GM18507 (cell line): ENCODE results near the gene CENPB.

Source experiments
- DNase-seq: peaks from one replicate; pipeline ENCODE4 v3.0.0; 2011; ENCODE audit warnings: low read depth; ENCODE audit not compliant: insufficient read length; ENCODE audit errors: extremely low spot score
- FAIRE-seq: peaks from 2 replicates; lab custom pipeline; 2011; peaks lifted over from hg19 to GRCh38; lab: Jason Lieb, UNC

CENPB gene

GRCh38 chr20:3812975-3813847 lies 26.7 kb upstream of the CENPB start:
- no peak for FAIRE-seq
- no peak for DNase-seq

DNA sequence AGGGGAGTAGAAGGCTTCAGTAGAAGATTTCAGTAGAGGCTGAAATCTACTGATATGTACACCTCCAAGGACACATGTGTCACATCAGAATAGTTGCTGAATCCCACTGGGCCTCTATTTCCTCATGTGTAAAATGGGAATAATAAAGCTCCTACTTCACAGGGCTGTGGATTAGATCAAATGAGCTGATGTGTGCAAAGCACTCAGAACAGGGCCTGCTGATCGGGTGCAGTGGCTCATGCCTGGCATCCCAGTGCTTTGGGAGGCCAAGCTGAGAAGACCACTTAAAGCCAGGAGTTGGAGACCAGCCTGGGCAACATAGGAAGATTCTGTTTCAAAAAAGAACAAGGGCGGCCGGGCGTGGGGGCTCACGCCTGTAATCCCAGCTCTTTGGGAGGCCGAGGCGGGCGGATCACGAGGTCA lies 25.7 kb upstream of the CENPB start:
- FAIRE-seq = no peak
- no peak for DNase-seq

- no peak for FAIRE-seq
- no peak for DNase-seq
These were observed 25.1 kb upstream of the CENPB start for GRCh38 chr20:3811467-3812258.

DNA sequence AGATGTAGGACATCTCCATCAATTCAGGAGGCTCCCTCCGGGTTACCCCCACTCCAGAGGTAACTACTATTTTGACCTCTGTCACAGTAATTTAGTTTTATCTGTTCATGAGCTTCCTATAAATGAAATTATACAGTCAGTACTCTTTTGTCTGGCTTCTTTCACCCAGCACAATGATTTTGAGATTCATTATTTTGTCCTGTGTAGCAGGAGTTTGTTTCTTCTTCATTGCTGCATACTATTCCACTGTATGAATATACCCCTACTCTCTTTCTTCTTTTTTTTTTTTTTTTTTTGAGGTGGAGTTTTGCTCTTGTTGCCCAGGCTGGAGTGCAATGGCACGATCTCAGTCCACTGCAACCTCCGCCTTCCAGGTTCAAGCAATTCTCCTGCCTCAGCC lies 22.0 kb upstream of the CENPB start:
- FAIRE-seq (no peak), DNase-seq (no peak)

DNA sequence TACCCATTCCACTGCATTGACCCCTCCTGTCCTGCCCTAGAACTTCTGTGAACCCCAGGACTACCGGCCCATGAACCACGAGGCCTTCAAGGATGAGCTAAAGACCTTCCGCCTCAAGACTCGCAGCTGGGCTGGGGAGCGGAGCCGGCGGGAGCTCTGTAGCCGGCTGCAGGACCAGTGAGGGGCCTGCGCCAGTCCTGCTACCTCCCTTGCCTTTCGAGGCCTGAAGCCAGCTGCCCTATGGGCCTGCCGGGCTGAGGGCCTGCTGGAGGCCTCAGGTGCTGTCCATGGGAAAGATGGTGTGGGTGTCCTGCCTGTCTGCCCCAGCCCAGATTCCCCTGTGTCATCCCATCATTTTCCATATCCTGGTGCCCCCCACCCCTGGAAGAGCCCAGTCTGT lies 18.2 kb upstream of the CENPB start:
- FAIRE-seq (no peak), DNase-seq (no peak)

- DNase-seq (no peak), FAIRE-seq (no peak)
These were observed 17.8 kb upstream of the CENPB start for GRCh38 chr20:3804254-3804751.

DNA sequence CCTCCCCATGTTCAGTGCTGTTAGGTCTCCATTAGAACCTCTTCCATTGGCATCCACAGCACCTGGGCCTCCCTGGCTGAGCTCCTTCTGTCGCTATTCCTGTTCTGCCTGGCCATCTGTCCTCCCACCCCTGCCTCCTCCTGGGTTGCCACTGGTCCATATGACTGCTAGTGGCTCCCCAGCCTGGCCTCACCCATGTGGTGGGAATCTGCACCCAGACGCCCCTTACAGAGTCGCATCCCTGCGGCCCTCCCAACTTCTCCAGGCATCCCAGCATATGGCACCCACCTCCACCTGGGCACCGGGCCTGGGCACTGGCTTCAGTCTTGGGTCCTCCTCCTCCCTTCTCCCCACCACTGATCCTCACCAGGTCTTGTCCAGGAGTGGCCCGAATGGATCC lies 17.3 kb upstream of the CENPB start:
- no peak for FAIRE-seq
- DNase-seq = no peak

DNA sequence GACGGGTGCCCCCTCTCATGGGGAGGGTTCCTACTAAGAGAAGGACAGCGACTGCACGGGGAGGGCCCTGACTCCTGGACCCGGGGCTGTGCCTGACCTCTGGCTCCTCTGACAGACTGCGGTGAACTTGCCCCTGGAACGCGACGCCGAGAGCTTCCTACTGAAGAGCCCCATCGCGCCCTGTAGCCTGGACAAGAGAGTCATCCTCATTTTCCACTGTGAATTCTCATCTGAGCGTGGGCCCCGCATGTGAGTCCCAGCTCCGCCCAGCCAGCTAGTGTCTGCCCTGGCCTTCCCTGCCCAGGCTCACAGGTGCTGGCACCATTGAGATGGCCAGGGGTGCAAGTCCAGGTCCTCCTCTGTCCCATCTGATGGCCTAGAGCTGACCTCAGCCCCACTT lies 16.7 kb upstream of the CENPB start:
- no peak for DNase-seq

GRCh38 chr20:3802524-3803239 lies 16.1 kb upstream of the CENPB start:
- DNase-seq = no peak
- no peak for FAIRE-seq

More for the DNA sequence above, 16.7 kb upstream of the CENPB start:
- no peak for FAIRE-seq

DNA sequence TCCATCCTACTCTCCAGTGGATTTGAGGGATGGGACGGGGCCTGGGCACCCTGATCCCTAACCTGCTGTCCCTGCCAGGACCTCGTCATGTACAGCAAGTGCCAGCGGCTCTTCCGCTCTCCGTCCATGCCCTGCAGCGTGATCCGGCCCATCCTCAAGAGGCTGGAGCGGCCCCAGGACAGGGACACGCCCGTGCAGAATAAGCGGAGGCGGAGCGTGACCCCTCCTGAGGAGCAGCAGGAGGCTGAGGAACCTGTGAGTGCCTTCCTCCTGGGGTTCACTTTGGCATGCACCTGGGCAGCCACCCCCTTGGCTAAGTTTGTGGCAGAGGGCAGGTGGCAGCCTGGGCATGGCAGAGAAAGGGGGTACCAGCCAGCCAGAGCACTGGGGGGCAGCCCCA lies 15.3 kb upstream of the CENPB start:
- DNase-seq (no peak), FAIRE-seq (no peak)

DNA sequence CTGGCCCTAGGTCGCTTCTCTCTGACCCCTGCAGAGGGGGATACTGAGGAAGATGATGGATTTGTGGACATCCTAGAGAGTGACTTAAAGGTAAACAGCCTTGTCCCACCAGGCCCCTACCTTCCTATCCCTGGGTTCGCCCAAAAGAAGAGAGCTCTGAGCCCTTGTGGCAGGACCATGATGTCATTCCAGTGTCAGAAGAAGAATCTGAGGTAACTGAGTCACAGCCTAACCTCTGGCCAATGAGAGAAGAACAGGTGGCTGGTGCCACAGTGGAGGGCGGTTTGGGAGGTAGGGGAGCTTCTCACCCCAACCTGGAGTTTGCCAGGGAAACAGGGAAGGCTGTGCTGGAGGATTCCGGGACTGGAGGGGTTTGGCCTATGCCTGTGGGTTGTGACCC lies 14.8 kb upstream of the CENPB start:
- no peak for FAIRE-seq

DNA sequence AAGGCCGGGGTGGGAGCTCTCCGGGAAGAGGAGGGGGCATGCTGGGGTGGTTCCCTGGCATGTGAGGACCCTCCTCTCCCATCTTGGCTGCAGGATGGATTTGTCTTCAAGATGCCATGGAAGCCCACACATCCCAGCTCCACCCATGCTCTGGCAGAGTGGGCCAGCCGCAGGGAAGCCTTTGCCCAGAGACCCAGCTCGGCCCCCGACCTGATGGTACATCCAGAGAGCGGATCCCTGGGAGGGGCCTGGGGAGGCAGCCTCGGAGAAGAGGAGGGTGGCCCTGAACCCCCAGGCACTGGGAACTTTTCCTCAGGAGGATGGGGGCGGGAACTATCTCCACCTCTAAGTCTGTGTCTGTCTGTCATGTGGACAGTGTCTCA lies 14.3 kb upstream of the CENPB start:
- DNase-seq (no peak), FAIRE-seq (no peak)

More for the DNA sequence above, 14.8 kb upstream of the CENPB start:
- no peak for DNase-seq

- DNase-seq = no peak
- no peak for FAIRE-seq
These were observed 13.8 kb upstream of the CENPB start for GRCh38 chr20:3800256-3800877.

DNA sequence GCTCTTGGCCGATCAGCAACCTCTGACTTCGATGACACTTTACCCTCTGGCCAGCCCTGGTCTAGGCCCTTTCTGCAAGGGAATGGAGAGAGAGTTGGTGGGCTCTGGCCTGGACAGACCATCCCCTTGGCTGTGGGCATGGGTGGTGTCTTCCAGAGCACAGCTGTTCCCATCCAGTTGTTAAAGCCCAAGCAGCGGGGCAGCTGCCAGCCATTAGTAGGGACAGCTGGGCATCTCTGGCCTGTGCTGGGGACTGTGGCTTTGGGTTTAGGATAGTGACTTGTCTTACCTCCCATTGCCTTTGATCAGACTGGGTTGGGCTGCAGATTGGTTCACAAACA lies 12.3 kb upstream of the CENPB start:
- DNase-seq (no peak), FAIRE-seq (no peak)

GRCh38 chr20:3798373-3798768 lies 11.8 kb upstream of the CENPB start:
- no peak for FAIRE-seq
- no peak for DNase-seq

DNA sequence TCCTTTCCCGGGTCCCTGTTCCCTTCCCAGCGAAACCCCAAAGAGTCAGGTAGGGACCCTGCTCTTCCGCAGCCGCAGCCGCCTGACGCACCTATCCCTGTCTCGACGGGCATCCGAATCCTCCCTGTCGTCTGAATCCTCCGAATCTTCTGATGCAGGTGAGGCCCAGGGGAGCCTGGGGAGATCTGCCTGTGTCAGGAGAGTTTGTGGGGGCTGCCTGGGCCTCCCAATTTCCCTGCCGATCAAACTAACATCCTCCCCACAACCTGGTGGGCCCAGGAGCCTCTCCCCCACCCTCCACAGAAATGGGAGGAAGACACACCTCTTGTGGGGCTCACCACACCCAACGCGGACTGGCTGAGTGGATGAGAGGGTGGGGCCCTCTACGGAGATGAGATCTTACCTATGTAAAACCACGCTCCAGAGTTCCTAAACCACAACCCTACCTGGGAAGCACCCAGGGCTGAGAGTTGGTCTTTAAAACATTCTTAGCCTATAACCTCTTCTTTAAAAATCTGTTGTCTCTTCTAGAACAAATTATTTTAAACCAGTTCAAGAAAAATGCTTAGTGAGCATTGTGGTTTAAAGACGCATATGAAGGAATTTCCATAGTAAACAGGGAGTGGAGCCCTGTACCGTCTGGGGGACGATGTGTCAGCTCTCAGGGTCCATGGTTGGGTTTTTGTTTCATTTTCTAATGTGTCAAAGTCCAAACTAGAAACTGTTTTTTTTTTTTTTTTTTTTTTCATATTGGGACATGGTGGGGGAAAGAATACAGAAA lies 11.2 kb upstream of the CENPB start:
- DNase-seq (no peak), FAIRE-seq (peak; percentile 73)

DNA sequence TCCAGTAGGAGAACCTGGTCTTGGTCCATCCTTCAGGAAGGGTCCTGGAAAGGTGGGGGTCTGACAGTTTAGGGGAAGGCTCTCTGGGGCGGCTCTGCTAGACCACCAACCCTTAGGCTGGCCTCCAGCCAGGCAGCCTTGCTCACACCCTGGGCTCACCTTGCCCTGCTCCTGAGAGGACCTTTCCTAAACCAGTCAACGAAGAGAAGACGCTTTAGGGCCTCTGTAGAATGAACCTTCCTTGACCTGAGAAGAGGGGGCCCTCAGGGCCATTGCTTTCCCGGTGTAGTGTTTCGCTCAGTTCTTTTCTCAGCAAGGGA lies 10.6 kb upstream of the CENPB start:
- DNase-seq (no peak), FAIRE-seq (no peak)

DNA sequence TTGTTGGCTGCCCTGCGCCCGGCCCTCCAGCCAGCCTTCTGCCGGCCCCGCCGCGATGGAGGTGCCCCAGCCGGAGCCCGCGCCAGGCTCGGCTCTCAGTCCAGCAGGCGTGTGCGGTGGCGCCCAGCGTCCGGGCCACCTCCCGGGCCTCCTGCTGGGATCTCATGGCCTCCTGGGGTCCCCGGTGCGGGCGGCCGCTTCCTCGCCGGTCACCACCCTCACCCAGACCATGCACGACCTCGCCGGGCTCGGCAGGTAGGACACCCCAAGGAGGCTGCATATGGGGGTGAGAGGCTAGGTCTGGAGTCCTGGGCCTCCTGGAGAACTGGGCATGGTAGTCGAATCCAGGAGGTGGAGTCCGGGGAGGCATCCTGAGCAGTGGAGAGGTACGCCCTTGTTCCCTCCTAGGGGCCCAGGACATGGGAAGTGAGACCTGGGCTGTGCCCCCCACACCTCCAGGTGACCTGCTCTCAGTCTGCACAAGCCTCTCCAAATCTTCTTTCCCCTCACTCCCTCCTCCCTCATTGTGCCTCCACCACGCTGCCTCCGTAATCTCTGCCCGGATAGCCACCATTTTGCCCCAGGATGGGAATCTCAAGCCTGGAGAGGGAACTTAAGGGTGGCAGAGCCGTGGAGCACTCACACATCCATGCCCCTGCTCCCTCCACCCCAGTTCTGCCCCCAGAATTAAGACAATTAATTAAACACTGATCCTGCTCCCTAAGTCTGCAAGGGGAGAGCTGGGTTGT lies 10.1 kb upstream of the CENPB start:
- no peak for FAIRE-seq
- no peak for DNase-seq
